Astrocyte (in vitro differentiated cells and primary cell): ENCODE measurements around the gene WAS. TPM values are rescaled to one million over a fixed set of nuclear protein-coding genes. Genes with fewer than 3 reads are reported as not detected.
"Not testable (repeated sequence)": the region's sequence is repeated elsewhere in the genome, so short reads cannot be mapped to it uniquely, and the experiment has no call there.

Source experiments
- DNase-seq: peaks from one replicate; pipeline ENCODE4 v3.0.0-alpha.2; 2010; ENCODE audit warnings: low read depth
- FAIRE-seq: peaks from 2 replicates; lab custom pipeline; 2011; peaks lifted over from hg19 to GRCh38; lab: Jason Lieb, UNC
- H2AFZ ChIP-seq: 2 replicates; pipeline ENCODE4 v1.6.0; 2012; ENCODE audit warnings: low read depth, low read length, inconsistent platforms
- H3K27ac ChIP-seq: 2 replicates; pipeline ENCODE4 v1.5.1; 2011; ENCODE audit warnings: low read depth, low read length, inconsistent platforms
- H3K27me3 ChIP-seq: 2 replicates; pipeline ENCODE4 v1.6.0; 2011; ENCODE audit warnings: low read length, inconsistent platforms; ENCODE audit not compliant: insufficient read depth
- H3K36me3 ChIP-seq: 2 replicates; pipeline ENCODE4 v1.5.1; 2011; ENCODE audit warnings: low read length, inconsistent platforms; ENCODE audit not compliant: insufficient read depth
- H3K4me1 ChIP-seq: 2 replicates; pipeline ENCODE4 v1.5.1; 2011; ENCODE audit warnings: low read length, inconsistent platforms; ENCODE audit not compliant: insufficient read depth
- H3K4me2 ChIP-seq: 2 replicates; pipeline ENCODE4 v1.6.0; 2012; ENCODE audit warnings: low read length, inconsistent platforms
- H3K4me3 ChIP-seq: 2 replicates; pipeline ENCODE4 v1.5.1; 2011; ENCODE audit warnings: low read depth, mild to moderate bottlenecking, low read length, inconsistent platforms; ENCODE audit not compliant: insufficient read depth
- H3K79me2 ChIP-seq: 2 replicates; pipeline ENCODE4 v1.6.0; 2012; ENCODE audit warnings: mild to moderate bottlenecking, low read length, inconsistent platforms; ENCODE audit not compliant: insufficient read depth
- H3K9ac ChIP-seq: 2 replicates; pipeline ENCODE4 v1.6.0; 2012; ENCODE audit warnings: mild to moderate bottlenecking, low read length, inconsistent platforms
- H3K9me3 ChIP-seq: 2 replicates; pipeline ENCODE4 v1.5.1; 2012; ENCODE audit warnings: low read depth, mild to moderate bottlenecking, low read length, inconsistent platforms; ENCODE audit not compliant: insufficient read depth
- H4K20me1 ChIP-seq: 2 replicates; pipeline ENCODE4 v1.6.0; 2012; ENCODE audit warnings: low read length, inconsistent platforms; ENCODE audit not compliant: insufficient read depth
- H3K27ac Mint-ChIP-seq: one replicate; pipeline ENCODE4 v1.8.0; 2021; ENCODE audit warnings: mild to moderate bottlenecking, mixed read lengths; ENCODE audit not compliant: unreplicated experiment
- H3K27me3 Mint-ChIP-seq: one replicate; pipeline ENCODE4 v1.8.0; 2021; ENCODE audit warnings: low read depth, mixed read lengths; ENCODE audit not compliant: unreplicated experiment
- H3K36me3 Mint-ChIP-seq: one replicate; pipeline ENCODE4 v1.8.0; 2021; ENCODE audit warnings: low read depth, mixed read lengths; ENCODE audit not compliant: unreplicated experiment
- H3K4me1 Mint-ChIP-seq: one replicate; pipeline ENCODE4 v1.8.0; 2021; ENCODE audit warnings: low read depth, mixed read lengths; ENCODE audit not compliant: unreplicated experiment
- H3K4me3 Mint-ChIP-seq: one replicate; pipeline ENCODE4 v1.8.0; 2021; ENCODE audit warnings: mild to moderate bottlenecking, moderate library complexity, mixed read lengths; ENCODE audit not compliant: unreplicated experiment
- H3K9me3 Mint-ChIP-seq: one replicate; pipeline ENCODE4 v1.8.0; 2021; ENCODE audit warnings: mild to moderate bottlenecking, mixed read lengths; ENCODE audit not compliant: unreplicated experiment
- CTCF ChIP-seq: IDR thresholded peaks from 2 replicates; pipeline ENCODE4 v1.5.1; 2011; ENCODE audit warnings: low read depth, mild to moderate bottlenecking, inconsistent platforms, low read length, moderate library complexity; ENCODE audit not compliant: insufficient read depth
- EZH2 ChIP-seq: IDR thresholded peaks from 2 replicates; pipeline ENCODE4 v1.6.1; 2012; ENCODE audit warnings: mild to moderate bottlenecking, low read length, inconsistent platforms; ENCODE audit not compliant: insufficient read depth
- total RNA-seq: library from RNA; stranded (reverse); gene quantifications from 2 replicates; pipeline ENCODE4 v1.2.1, GENCODE V29; 2021

WAS gene
- total RNA-seq, 1 donor from 2014 or later, result 1.1 TPM

DNA sequence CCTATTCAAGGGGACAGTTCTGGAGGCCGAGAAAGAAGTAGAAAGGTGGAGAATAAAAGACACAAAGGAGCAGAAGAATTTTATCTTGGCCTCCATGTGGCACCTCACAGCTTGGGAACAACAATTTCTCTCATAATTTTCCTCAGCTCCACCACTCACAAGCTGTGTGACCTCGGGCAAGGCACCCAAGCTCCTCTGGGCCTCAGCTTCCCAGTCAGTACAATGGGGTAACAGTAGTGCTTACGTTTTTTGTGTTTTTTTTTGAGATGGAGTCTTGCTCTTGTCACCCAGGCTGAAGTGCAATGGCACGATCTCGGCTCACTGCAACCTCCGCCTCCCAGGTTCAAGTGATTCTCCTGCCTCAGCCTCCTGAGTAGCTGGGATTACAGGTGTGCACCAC lies 2.7 kb upstream of the WAS start:
- not testable (repeated sequence) for H3K27ac Mint-ChIP-seq, H3K36me3 ChIP-seq, FAIRE-seq, H3K4me2 ChIP-seq, H3K9me3 ChIP-seq, DNase-seq, H3K9ac ChIP-seq, H3K36me3 Mint-ChIP-seq, H3K79me2 ChIP-seq, H3K27me3 Mint-ChIP-seq, H3K27me3 ChIP-seq, H3K4me1 ChIP-seq, H3K9me3 Mint-ChIP-seq, H3K4me1 Mint-ChIP-seq, H4K20me1 ChIP-seq, H3K4me3 Mint-ChIP-seq, H3K27ac ChIP-seq, H2AFZ ChIP-seq, H3K4me3 ChIP-seq

DNA sequence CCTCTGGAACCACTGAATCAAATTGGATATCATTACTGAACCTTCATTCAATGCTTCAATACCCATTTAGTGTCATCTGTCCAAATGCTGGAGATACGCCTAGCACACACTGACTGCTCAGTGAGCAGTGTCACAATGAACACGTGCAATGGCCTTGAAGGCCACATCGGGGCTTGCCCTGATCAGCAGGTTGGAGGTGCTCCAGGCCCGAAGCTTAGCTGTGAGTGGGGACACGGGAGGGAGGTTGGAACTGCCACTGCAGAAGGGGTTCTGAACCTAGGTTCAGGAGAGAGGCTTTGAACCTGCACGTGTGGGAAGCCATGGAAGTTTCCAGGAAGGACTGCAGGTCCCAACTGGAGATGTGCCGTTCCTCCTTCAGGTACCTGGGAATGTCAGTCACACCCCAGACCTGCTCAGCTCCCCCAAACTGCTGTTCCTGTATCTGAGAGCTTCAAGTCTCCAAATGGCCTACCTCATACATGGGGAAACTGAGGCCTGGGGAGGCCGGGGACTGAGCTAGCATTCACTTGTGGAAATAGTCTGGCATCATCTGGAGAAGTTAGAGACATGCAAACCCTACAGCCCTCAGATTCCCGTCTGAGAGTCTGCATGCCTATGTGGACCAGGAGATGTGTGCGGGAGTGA lies 1.9 kb upstream of the WAS start:
- H4K20me1 ChIP-seq, result no peaks in the 10 kb centered on the region
- no peak for DNase-seq
- H2AFZ ChIP-seq, result no peak overlapping the region

GRCh38 chrX:48682795-48683194 lies 804 bp upstream of the WAS start:
- H3K27me3 Mint-ChIP-seq, result peaks cover 26% of the 10 kb centered on the region
- not testable (repeated sequence) for H3K4me1 ChIP-seq, H3K27ac Mint-ChIP-seq, H3K79me2 ChIP-seq, H3K27ac ChIP-seq, H3K4me1 Mint-ChIP-seq, H3K9me3 ChIP-seq, H3K4me3 ChIP-seq, H3K9me3 Mint-ChIP-seq, DNase-seq, H3K9ac ChIP-seq, H2AFZ ChIP-seq, FAIRE-seq, H3K36me3 Mint-ChIP-seq, H3K27me3 ChIP-seq, H3K4me3 Mint-ChIP-seq, H3K4me2 ChIP-seq, H3K36me3 ChIP-seq, H4K20me1 ChIP-seq

More for the DNA sequence above, 1.9 kb upstream of the WAS start:
- Histone ChIP-seq H3K27me3 (no peaks in the 10 kb centered on the region), H3K4me2 (no peak overlapping the region), H3K27ac (no peak overlapping the region), H3K79me2 (no peaks in the 10 kb centered on the region), H3K4me3 (no peak overlapping the region), H3K4me1 (no peaks in the 10 kb centered on the region), H3K9me3 (no peaks in the 10 kb centered on the region), H3K9ac (no peak overlapping the region), H3K36me3 (no peaks in the 10 kb centered on the region)
- Mint-ChIP-seq H3K4me3 (no peak overlapping the region), H3K27me3 (peaks cover 15% of the 10 kb centered on the region), H3K9me3 (peaks cover 4% of the 10 kb centered on the region), H3K4me1 (peaks cover 1% of the 10 kb centered on the region), H3K27ac (no peak overlapping the region), H3K36me3 (no peaks in the 10 kb centered on the region)
- FAIRE-seq, result peak; percentile 32
- TF ChIP-seq EZH2, result no peak
- TF ChIP-seq CTCF, result no peak
